Right renal cortex interstitium (tissue), 3 donors: ENCODE measurements around the gene HDAC10. TPM values are rescaled to one million over a fixed set of nuclear protein-coding genes. Genes with fewer than 3 reads are reported as not detected.
A peak's percentile ranks its signal among the peaks of the same experiment; 100 is the strongest.
"Not testable (repeated sequence)": the region's sequence is repeated elsewhere in the genome, so short reads cannot be mapped to it uniquely, and the experiment has no call there.

ENCODE experiments used
- DNase-seq, 3 donors: peaks; one replicate each; pipeline ENCODE4 v3.0.0-alpha.2; 2013; ENCODE audit warnings: low read depth in 3 of 3, low spot score in 2 of 3
- polyA plus RNA-seq, 3 donors: library from polyadenylated mRNA; unstranded; fragments of 120-200 nt; gene quantifications; one replicate each; pipeline ENCODE4 v1.2.1, GENCODE V29; 2013; ENCODE audit not compliant: insufficient read length in 3 of 3

HDAC10 gene
- polyA plus RNA-seq, 3 donors, result 13.2 to 15.8 (median 13.7) TPM

DNA sequence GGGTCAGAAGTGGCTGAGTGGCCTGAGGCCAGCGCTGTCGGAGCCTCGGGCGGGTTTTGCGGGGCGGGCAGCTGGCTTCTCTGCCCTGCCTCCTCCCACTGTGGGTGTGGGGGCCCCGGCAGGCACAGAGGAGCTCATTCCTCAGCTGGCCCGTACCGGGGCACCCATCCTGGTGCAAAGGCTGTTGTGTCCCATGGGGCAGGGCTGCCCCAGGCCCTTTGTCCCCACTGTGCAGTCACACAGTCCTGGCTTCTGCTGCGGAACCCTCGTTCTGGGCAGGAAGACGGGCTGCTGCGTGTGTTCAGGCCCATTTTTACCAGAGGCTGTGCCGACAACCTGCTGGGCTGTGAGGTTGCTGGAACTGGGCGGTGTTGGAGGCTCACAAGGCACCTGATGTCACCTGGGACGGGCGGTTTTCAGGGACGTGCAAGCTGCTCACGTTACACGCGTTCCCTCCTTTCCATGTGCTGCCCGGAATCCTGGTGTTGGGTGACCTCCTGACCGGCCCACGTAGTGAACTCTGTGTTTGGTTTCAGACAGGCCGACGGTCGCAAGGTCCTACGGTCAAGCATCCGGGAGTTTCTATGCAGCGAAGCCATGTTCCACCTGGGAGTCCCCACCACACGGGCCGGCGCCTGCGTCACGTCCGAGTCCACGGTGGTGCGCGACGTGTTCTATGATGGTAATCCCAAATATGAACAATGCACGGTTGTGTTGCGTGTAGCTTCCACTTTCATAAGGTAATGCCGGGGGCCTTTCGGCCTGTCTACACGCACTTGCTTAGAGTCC lies 45.1 kb downstream of the HDAC10 start:
- DNase-seq, result no peak

DNA sequence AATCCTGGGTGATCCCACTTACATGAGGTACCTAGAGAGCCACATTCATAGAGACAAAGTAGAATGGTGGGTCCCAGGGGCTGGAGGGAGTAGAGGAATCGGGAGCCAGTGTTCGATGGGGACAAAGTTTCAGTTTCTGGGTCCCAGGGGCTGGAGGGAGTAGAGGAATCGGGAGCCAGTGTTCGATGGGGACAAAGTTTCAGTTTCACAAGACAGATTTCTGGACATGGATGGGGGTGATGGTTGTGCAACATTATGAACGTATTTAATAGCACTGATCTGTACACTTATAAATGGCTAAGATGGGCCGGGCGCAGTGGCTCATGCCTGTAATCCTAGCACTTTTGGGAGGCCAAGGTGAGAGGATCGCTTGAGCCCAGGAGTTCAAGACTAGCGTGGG lies 46.1 kb downstream of the HDAC10 start:
- DNase-seq, result not testable (repeated sequence)

DNA sequence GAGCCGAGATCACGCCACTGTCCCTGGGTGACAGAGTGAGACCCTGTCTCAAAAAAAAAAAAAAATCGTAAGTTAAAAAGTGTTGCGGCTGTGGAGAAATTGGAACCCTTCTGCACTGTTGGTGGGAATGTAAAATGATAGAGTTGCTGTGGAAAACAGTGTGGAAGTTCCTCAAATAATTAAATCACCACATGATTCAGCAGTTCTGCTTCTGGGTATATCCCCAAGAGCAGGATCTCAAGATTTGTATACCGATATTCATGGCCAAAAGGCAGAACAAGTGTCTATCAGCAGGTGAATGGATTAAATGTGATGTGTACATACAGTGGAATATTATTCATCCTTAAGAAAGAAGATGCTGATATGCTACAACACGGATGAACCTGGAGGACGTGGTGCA lies 46.5 kb downstream of the HDAC10 start:
- DNase-seq, result no peak

DNA sequence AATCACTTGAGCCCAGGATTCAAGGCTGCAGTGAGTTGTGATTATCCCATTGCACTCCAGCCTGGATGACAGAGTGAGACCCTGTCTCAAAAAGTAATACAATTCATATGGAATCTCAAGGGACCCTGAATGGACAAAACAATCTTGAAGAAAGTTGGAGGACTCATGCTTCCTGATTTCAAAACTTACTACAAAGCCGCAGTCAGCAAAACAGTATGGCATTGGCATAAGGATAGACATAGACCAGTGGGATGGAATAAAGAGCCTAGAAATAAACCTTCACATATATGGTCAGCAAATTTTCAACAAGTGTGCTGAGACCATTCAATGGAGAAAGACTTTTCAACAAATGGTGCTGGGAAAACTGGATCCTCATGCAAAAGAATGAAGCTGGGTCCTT lies 47.8 kb downstream of the HDAC10 start:
- no peak for DNase-seq

DNA sequence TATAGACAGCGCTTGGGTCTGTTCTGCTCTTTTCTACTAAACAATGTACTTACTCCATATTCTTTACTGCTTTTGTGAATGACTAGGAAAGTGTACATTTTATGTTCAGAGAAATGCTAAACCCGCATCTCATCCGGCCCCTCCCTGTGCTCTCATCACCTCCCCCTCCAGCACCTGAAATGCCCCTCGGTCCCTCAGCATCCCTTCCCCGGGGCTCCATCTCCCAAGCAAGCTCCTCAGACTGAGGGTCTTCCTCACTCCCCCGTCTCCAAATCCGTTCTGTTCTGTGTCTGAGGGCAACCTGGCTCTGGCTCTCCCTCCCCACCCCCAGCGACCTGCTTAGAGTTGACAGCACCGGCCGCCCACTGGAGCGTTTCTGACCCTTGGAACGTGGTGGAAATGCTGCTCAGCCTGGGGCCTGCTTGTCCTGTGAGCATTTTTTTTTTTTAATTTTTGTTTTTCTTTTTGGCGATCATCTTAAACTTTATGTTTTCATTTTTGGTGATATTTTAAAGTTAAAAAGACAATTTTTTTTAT lies 48.9 kb downstream of the HDAC10 start:
- no peak for DNase-seq

DNA sequence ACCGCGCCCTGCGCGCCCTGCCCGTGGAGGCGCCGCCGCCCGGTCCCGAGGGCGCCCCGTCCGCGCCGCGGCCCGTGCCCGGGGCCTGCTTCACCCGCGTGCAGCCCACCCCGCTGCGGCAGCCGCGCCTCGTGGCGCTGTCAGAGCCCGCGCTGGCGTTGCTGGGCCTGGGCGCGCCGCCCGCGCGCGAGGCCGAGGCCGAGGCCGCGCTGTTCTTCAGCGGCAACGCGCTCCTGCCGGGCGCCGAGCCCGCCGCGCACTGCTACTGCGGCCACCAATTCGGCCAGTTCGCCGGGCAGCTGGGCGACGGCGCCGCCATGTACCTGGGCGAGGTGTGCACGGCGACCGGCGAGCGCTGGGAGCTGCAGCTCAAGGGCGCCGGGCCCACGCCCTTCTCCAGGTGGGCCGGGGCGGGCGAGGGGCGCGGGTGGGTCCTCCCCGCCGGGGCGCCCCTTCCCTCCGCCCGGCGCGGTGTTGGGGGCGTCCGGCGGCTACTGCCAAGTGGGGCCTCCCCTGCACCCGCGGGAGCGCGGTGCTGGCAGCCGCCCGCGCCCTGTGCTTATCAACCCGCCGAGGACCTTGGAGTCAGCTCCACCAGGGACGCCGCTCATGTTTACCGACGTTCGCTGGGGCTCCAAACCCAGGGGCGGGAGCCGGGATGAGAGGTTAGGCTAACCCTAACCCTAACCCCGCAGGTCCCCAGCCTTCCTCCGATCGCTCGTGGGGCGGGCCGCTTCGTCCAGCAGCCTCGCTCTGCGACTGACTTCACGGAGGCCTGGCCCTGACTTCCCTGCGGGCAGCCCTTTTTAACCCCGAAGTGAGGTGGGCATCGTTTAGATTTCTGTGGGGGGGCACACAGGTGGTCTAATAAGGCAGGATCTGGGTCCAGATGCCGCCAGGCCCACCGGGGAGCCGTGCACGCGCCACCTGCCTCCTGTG lies 49.6 kb downstream of the HDAC10 start:
- DNase-seq, result no peak

DNA sequence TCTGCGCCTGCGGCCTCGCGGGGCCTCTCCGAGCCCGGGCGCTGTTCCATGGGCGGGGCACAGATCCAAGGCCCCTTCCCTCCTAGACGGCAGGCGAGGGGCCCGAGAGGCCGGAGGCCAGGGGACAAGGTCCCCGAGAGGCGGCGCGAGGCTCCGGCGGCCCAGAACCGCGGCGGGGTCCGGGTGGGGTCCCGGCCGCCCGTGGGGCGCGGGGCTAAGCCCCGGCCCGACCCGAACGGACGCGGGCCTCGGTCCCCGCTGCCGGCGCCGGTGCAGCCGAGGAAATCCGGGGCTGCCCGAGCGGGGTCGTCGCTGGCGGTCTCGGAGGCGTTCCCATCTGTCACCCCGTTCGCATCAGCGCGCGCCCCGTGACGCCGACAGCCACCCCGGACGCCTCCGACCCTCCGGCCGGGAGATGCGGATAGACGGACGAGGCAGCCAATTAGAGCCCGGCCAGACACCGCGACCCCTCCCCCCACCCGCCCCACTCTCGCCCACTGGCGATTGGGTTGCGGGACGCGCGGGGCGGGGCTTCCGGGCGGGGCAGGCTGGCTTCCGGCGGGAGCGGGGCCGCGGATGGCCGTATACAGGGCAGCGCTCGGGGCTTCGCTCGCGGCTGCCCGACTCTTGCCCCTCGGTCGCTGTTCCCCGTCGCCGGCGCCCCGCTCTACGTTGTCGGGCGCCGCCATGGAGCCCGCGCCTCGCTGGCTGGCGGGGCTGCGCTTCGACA lies 50.4 kb downstream of the HDAC10 start, which contains the start of gene SELENOO:
Gene SELENOO (plus strand): TSS at position 551 of the 730 bp plus-strand sequence. CDS start 26 bp downstream, at position 577.
- peak in 2 of 3 donors; percentile 74 to 79 for DNase-seq

DNA sequence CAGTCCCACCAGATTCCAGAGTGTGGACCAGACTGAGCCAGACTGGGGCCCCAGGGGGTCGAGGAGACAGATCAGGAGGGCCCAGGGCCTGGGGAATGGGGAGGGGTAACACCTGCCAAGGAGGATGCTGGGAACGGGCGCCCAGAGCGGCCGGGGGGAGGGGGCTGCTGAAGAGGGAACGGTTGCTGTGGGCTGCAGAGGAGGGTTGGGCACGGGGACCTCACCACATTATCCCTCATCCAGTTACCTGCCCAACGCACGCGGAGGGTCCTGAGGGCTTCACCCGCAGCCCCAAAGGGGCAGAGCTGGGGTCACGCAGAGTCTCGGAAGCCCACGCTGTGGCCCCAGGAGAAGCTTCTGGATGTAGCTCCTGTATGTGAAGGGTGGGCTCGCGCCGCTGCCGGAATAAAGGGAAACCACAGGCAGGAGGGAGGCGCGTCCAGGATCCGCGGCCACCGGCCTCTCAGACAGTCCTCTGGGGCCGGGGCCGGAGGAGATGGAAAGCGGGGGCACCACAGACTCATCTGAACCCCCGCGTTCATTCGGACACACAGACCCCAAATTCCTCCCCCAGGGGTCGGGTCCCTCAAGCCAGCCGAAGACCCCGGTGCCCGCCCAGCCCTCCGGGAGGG lies 51.1 kb downstream of the HDAC10 start:
- no peak for DNase-seq

DNA sequence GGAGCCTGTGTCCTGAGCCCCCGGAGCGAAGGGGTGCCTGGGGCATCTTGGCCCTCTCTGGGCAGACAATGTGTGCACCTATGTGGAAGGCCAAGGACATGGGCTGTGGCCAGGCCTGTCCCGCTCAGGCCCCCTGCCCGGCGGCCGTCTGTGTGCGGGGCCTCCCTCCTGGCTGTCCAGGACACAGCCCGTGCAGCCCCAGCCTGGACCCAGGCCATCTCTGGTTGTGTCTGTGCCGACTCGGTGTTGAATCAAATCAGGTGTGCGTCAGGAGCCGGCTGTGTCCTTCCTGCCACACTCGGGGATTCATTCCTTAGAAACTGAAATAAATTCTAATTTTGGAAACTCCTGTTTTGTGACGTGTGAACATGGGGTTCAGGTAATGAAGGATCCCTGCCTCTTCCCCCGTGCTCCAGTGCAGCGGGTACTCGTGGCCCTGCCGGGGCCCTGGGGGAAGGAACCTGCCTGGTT lies 51.8 kb downstream of the HDAC10 start:
- DNase-seq, result no peak

DNA sequence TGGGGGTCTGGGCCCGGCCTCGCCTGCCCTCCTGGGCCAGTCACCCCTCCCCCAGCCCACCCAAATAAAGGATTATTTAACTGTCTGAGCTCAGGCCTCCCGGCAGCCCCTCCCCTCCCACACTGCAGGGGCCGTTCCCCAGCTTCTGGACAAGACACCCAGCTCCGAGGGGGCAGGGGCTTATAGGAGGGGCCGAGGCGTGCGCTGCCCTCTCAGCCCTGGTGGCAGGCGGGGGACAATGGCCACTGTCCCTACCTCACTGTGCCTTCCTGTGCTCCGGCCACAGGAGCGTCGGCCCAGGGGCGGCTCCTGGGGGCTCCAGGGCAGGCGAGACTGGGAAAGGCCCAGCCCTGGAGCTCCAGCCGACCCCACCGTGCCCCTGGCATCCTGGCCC lies 52.4 kb downstream of the HDAC10 start:
- no peak for DNase-seq

DNA sequence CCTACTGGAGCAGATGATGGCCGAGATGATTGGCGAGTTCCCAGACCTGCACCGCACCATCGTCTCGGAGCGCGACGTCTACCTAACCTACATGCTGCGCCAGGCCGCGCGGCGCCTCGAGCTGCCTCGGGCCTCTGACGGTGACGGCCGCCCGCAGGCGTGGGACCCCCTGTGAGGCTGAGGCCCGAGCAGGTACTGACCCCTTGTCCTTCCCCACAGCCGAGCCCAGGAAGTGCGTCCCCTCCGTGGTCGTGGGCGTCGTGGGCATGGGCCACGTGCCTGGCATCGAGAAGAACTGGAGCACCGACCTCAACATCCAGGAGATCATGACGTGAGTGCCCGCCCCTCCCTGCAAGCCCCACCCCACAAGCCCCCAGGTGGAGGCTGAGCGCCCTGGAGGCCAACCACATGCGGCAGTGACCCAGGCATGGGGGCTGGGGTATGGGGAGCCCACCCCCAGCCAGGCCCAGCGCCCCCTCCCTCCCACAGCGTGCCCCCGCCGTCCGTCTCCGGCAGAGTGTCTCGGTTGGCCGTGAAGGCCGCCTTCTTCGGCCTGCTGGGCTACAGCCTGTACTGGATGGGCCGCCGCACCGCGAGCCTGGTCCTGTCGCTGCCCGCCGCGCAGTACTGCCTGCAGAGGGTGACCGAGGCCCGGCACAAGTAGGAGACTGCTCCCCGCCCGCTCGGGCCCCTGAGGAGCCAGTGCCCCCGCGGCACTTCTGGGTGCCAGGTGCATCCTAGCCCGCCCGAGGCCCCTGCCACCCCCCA lies 53.0 kb downstream of the HDAC10 start:
- DNase-seq, result no peak

DNA sequence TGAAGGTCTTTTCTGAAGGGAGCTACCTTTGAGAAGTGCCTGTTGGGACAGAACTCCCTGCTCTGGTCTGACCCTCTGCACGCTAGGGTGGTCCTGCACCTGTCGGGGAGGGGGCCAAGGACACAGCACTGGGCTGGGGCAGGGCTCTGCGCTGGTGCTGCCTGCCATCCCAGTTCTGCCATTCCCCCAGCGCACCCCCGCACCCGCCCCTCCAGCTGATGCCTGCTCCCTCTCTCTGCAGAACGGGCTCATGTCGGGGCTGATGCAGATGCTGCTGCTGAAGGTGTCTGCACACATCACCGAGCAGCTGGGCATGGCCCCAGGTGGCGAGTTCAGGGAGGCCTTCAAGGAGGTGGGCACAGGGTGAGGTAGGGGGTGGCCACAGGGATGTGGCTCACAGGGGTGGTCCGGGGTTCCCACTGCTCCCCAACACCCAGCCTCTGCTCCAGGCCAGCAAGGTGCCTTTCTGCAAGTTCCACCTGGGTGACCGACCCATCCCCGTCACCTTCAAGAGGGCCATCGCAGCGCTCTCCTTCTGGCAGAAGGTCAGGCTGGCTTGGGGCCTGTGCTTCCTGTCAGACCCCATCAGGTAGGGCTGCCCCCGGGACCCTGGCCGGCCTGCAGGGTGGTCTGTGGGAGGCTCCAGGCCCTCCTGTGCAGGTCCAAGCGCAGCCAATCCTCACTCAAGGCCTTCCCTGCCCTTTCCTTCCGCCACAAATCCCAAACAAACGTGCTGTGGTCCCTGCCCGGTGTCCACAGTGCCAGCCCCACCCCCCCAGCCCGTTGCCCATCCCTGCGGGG lies 53.9 kb downstream of the HDAC10 start:
- no peak for DNase-seq

DNA sequence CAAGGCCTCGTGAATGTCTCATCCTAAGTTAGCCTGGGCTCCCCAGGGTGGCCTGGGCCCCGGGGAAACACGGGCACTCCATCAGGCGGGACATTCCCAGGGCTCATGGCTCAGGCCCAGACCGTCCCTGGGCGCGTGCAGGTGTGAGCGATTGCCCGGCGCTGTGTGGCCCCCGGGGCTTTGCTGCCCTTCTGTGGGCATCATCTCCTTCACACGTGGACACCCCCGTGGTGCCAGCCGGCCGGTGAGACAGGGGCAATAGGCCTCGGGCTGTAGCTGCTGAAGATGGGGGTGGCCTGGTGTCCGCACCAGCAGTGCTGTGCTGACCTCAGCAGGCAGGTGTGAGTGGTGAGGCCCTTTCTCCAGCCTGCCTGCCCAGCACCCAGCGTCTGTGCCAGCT lies 54.8 kb downstream of the HDAC10 start:
- no peak for DNase-seq

Other genes with a start within 250 kb of the HDAC10 start
- gene IL17REL, start 238.5 kb downstream of the HDAC10 start, polyA plus RNA-seq, result under 1 TPM in 1 of 3 donors, not detected in 2; 0.03 TPM
- gene TTLL8, start 193.0 kb downstream of the HDAC10 start, polyA plus RNA-seq, result not detected
- 1 to 10 TPM in 1 of 3 donors, under 1 TPM in 2; 0.64 to 1.0 (median 0.90) TPM for gene MLC1, start 165.8 kb downstream of the HDAC10 start, polyA plus RNA-seq
- gene MOV10L1, start 161.3 kb downstream of the HDAC10 start, polyA plus RNA-seq, result 1 to 10 TPM in 1 of 3 donors, under 1 TPM in 2; 0.49 to 1.0 (median 0.85) TPM
- gene PANX2, start 80.5 kb downstream of the HDAC10 start, polyA plus RNA-seq, result 1 to 10 TPM in 2 of 3 donors, under 1 TPM in 1; 0.65 to 1.5 (median 1.1) TPM
- gene TRABD, start 65.4 kb downstream of the HDAC10 start, polyA plus RNA-seq, result 10 to 100 TPM; 17.1 to 20.7 (median 17.8) TPM
- gene SELENOO, start 50.3 kb downstream of the HDAC10 start, polyA plus RNA-seq, result 10 to 100 TPM; 13.9 to 18.3 (median 14.8) TPM
- 10 to 100 TPM; 26.4 to 28.3 (median 28.1) TPM for gene TUBGCP6, start 6.2 kb downstream of the HDAC10 start, polyA plus RNA-seq
- gene MAPK12, start 10.4 kb upstream of the HDAC10 start, polyA plus RNA-seq, result 10 to 100 TPM in 1 of 3 donors, 1 to 10 TPM in 2; 9.1 to 10.9 (median 9.9) TPM
- 1 to 10 TPM; 6.1 to 7.9 (median 6.4) TPM for gene MAPK11, start 19.1 kb upstream of the HDAC10 start, polyA plus RNA-seq
- 100 to 1,000 TPM; 193 to 218 (median 204) TPM for gene PLXNB2, start 56.4 kb upstream of the HDAC10 start, polyA plus RNA-seq
- 10 to 100 TPM in 2 of 3 donors, 1 to 10 TPM in 1; 9.0 to 12.0 (median 11.2) TPM for gene DENND6B, start 75.7 kb upstream of the HDAC10 start, polyA plus RNA-seq
- 10 to 100 TPM; 29.8 to 31.5 (median 31.5) TPM for gene PPP6R2, start 92.1 kb upstream of the HDAC10 start, polyA plus RNA-seq
- 10 to 100 TPM; 24.7 to 28.0 (median 26.6) TPM for gene SBF1, start 223.8 kb upstream of the HDAC10 start, polyA plus RNA-seq
- 1 to 10 TPM; 3.2 to 5.9 (median 4.1) TPM for gene ADM2, start 230.3 kb upstream of the HDAC10 start, polyA plus RNA-seq
- 10 to 100 TPM in 2 of 3 donors, 1 to 10 TPM in 1; 3.2 to 19.0 (median 13.4) TPM for gene MIOX, start 235.6 kb upstream of the HDAC10 start, polyA plus RNA-seq